ELF-1 (cell line): ENCODE results near the gene BTF3L4.
"Not testable (repeated sequence)": the region's sequence is repeated elsewhere in the genome, so short reads cannot be mapped to it uniquely, and the experiment has no call there.

Experiments
- DNase-seq: peaks from one replicate; pipeline ENCODE4 v3.0.0-alpha.2; 2016; ENCODE audit warnings: low read depth, low spot score

The BTF3L4 gene

DNA sequence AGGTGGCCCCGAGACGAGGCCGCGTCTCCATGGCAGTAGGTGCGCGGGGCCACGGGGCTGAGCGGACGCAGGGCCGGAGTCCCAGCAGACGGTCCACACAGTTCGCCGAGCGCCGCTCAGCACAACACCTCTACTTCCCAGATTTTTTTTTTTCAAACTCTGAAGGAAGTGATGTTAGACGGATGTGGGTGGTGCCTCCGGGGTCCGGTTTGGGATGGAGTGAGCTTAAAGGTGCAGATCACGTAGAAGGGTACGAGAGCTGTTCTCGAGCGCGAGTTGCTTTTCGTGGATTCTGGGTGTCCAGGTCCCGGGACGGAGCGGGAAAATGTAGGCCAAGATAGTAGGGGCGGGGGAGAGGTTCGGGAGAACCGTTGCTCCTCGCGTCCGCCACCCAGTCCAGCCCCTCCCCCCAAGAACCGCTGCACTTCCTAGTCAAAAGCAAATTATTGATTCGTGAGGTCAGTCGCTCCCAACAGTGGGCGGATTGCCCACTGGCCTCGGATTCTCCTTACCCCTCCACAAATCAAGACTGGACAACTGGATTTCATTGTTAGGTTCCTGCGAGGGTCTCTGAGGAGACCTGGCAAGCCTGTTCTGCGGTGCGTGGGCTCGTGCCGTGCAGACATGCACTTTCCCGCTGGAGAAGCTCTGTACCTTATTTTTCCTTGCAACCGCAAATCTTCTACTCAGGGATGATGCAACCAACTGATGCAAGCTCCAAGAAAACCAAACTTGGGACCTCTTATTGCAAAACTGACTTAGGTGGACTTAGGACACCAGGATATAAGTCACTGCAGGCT lies 829 bp upstream of the BTF3L4 start, which contains the start of gene TXNDC12:
Gene TXNDC12 (minus strand): TSS at position 126 of the 800 bp plus-strand sequence. CDS start 95 bp downstream, at position 31.
- peak; percentile 95 for DNase-seq

- DNase-seq, result no peak
Measured at GRCh38 chr1:52055866-52056162, 281 bp upstream of the BTF3L4 start.

DNA sequence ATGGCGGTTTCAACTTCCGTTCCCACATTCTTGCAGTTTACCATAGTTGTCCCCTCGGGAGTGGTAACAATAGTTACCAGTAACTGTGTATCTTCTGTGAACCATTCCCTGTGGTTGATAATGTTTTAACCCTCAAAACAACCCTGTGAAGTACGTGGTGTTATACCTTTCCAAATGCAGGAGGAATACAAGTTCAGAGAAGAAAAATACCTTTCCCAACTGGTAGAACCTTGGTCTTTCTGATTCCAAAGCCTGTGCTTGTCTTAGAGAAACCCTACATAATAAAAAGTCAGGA lies 789 bp downstream of the BTF3L4 start:
- DNase-seq, result no peak

DNA sequence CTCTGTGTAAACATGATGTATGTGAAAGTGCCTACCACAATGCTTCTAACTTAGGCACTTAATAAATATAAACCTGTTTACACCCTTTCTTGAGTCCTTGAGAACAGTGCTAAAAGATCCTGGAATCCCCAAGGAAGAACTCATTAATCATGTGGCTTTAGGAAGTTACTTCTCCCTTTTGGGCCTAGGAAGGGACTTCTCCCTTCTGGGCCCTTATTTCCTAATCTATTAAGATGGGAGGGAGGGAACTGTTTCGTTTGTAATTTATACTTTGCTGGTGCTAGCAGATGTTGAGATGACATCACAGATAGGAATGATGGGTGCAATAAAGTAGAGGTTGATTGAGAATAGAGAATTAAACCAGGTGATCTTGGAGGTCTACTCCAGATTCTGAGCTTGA lies 1.2 kb downstream of the BTF3L4 start:
- no peak for DNase-seq

DNA sequence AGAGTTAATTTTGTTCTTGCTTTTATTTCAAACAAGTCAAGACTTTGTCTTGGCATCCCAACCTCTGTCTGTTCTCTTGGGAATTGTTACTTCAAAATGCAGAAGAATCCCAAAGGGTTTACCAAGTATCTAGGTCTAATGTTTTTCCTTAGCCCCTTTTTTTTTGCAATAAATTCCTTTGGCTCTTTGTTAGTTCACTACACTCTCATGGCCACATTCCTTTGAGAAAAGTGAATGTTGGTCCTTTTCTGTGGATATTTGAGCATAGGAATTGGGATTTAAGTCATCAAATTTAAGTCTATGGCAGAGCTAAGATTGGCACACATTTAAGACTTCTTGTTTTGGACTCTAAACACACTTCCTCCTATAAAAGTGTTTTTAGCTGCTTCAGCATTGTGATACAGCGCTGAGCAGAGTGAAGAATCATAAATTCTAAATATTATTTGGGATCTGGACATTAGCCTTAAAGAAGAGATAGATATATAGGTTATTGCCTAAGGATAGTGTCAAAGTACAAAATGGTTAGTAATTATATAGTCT lies 1.9 kb downstream of the BTF3L4 start:
- DNase-seq, result peak; percentile 7

GRCh38 chr1:52059321-52059720 lies 3.2 kb downstream of the BTF3L4 start:
- no peak for DNase-seq

DNA sequence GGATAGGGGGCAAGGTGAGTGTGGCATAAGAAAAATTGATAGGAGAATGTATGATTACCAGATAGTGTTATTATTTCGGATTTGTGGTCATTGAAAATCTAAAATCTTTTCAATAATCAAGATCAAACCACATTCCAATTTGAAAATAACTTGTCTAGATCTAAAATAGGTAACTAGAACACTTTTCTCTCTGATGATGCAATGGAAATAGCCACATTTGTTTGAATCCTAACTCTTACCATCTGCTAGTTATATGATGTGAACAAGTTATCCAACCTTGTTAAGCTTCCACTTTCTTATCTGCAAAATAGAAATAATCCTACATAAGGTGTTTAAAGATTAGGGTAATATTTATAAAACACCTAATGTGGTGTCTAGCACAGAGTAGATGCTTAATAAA lies 3.8 kb downstream of the BTF3L4 start:
- DNase-seq, result no peak

- no peak for DNase-seq
Measured at GRCh38 chr1:52060822-52061221, 4.7 kb downstream of the BTF3L4 start.

GRCh38 chr1:52063192-52063591 lies 7.1 kb downstream of the BTF3L4 start:
- no peak for DNase-seq

DNA sequence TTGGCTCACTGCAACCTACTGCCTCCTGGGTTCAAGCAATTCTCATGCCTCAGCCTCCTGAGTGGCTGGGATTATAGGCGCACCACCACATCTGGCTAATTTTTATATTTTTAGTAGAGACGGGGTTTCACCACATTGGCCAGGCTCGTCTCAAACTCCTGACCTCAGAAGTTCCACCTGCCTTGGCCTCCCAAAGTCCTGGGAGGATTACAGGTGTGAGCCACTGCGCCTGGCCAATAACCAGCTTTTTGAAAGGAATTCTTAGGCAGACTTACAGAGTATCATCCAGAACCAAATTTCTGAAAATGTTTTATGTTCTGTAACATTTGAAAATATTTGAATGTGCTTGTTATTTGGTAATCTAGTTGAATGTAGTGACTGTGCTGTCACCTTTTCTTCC lies 14.6 kb downstream of the BTF3L4 start:
- DNase-seq, result no peak

- no peak for DNase-seq
Measured at GRCh38 chr1:52072291-52072690, 16.2 kb downstream of the BTF3L4 start.

DNA sequence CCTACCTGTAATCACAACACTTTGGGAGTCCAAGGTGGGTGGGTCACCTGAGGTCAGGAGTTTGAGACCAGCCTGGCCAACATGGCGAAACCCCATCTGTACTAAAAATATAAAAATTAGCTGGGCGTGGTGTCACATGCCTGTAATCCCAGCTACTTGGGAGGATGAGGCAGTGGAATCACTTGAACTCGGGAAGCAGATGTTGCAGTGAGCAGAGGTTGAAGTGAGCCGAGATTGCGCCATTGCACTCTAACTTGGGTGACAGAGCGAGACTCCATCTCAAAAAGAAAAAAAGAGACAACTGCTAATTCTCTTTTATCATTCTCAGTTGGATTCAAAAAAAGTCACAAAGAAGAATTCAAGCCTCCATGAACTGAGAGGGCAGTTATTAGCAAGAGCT lies 21.2 kb downstream of the BTF3L4 start:
- DNase-seq, result not testable (repeated sequence)

- DNase-seq, result no peak
Measured at GRCh38 chr1:52080014-52080415, 23.9 kb downstream of the BTF3L4 start.

- DNase-seq, result not testable (repeated sequence)
Measured at GRCh38 chr1:52087892-52088291, 31.8 kb downstream of the BTF3L4 start.

DNA sequence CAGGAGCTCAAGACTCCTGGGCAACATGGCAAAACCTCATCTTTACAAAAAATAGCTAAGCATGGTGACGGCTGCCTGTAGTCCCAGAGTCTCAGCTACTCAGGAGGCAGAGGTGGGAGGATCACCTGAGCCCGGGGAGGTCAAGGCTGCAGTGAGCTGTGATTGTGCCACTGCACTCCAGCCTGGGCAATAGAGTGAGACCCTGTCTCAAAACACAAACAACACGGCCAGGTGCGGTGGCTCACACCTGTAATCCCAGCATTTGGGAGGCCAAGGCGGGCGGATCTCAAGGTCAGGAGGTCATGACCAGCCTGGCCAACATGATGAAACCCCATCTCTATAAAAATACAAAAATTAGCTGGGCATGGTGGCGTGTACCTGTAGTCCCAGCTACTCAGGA lies 38.2 kb downstream of the BTF3L4 start:
- not testable (repeated sequence) for DNase-seq

DNA sequence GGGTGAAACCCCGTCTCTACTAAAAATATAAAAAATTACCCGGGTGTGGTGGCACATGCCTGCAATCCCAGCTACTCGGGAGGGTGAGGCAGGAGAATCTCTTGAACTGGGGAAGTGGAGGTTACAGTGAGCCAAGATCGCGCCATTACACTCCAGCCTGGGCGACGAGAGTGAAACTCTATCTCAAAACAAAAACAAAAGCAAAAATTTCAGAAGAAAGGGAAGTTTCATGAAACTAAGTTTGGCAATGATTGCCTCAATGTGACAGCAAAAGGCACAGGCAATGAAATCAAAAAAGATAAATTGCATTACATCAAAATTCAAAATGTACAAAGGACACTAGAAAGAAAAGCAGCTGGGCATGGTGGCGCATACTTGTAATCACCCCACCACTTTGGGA lies 40.1 kb downstream of the BTF3L4 start:
- no peak for DNase-seq

GRCh38 chr1:52098139-52098871 lies 42.2 kb downstream of the BTF3L4 start:
- peak; percentile 46 for DNase-seq

GRCh38 chr1:52102336-52103013 lies 46.4 kb downstream of the BTF3L4 start:
- DNase-seq, result no peak

DNA sequence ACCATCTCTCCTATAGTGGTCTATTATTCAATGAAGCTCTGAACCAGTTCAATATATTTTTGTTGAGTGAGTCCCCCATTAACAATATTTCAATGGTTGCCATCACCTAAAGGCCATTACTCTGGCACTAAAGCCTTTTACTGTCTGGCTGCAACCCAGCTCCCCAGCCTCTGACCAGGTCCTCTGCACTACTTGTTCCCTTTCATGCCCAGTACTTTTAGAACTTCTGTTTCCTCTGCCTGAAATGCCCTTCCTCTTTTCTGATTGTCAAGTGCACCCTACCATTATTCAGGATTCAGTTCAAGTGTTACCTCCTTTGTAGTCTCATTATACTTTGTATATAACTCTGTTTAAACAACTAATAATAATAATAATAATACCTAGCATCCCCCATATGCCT lies 55.4 kb downstream of the BTF3L4 start:
- DNase-seq, result no peak

GRCh38 chr1:52112489-52112888 lies 56.4 kb downstream of the BTF3L4 start:
- no peak for DNase-seq

GRCh38 chr1:52119301-52120079 lies 63.4 kb downstream of the BTF3L4 start:
- DNase-seq, result peak; percentile 77

DNA sequence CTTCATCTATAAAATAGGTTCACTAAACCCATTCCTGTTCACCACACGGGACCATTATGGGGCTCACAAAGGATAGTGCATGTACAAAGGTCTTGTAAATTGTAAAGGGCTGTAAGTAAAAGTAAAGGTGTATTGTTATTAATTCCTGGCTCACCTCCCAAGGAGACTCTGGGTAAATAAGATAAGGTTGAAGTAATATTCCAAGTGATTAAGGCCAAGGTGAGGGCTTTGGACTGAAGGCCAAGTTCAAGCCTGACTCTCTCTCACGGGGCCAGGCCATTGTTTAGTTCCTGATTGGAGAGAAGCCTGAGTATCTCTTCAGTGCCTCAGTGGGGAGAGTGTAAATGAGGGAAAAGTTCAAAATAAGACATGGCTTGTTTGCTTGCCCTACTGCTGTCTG lies 66.3 kb downstream of the BTF3L4 start:
- DNase-seq, result no peak
